ENCODE data around the gene CFAP91.

GRCh38 chr3:119683421-119683820 is 19.4 kb upstream of the CFAP91 start:
- no peak for TF ChIP-seq POLR2A (IDR thresholded peaks at IDR 0.05; ENCODE audit: low read depth)
- TF ChIP-seq CTCF (IDR thresholded peaks at IDR 0.05), result no peak
